Hematopoietic multipotent progenitor cell treated with erythropoietin and hydrocortisone succinate and interleukin-3 and kit ligand, for 4 days (in vitro differentiated cells): ENCODE data around the gene LRCH3.
"Not testable (repeated sequence)": the region's sequence is repeated elsewhere in the genome, so short reads cannot be mapped to it uniquely, and the experiment has no call there.

Source experiments
- DNase-seq: peaks from one replicate; pipeline ENCODE4 v3.0.0-alpha.2; 2015

Gene LRCH3

GRCh38 chr3:197887430-197888053 is 96.5 kb downstream of the LRCH3 start:
- not testable (repeated sequence) for DNase-seq

GRCh38 chr3:197888511-197888910 is 97.5 kb downstream of the LRCH3 start:
- DNase-seq = no peak

GRCh38 chr3:197889204-197889930 is 98.3 kb downstream of the LRCH3 start:
- no peak for DNase-seq

- no peak for DNase-seq
Observed at GRCh38 chr3:197890693-197891092, 99.6 kb downstream of the LRCH3 start.

GRCh38 chr3:197892162-197892561 is 101.1 kb downstream of the LRCH3 start:
- no peak for DNase-seq

- DNase-seq = no peak
Observed at GRCh38 chr3:197896421-197896820, 105.4 kb downstream of the LRCH3 start.

- DNase-seq = no peak
Observed at GRCh38 chr3:197899833-197900478, 108.9 kb downstream of the LRCH3 start.

GRCh38 chr3:197901626-197902025 is 110.6 kb downstream of the LRCH3 start:
- DNase-seq = no peak

GRCh38 chr3:197906023-197906849 is 115.2 kb downstream of the LRCH3 start:
- DNase-seq = peak; percentile 91

GRCh38 chr3:197906850-197907187 is 115.8 kb downstream of the LRCH3 start:
- DNase-seq = no peak

GRCh38 chr3:197907196-197907595 is 116.1 kb downstream of the LRCH3 start:
- no peak for DNase-seq

GRCh38 chr3:197908550-197908949 is 117.5 kb downstream of the LRCH3 start:
- not testable (repeated sequence) for DNase-seq

GRCh38 chr3:197908957-197909701 is 118.1 kb downstream of the LRCH3 start:
- no peak for DNase-seq

- no peak for DNase-seq
Observed at GRCh38 chr3:197912741-197913476, 121.9 kb downstream of the LRCH3 start.

- no peak for DNase-seq
Observed at GRCh38 chr3:197913641-197914380, 122.8 kb downstream of the LRCH3 start.

GRCh38 chr3:197921429-197922275 is 130.6 kb downstream of the LRCH3 start:
- not testable (repeated sequence) for DNase-seq

- DNase-seq = peak; percentile 33
Observed at GRCh38 chr3:197926418-197926817, 135.4 kb downstream of the LRCH3 start.

- not testable (repeated sequence) for DNase-seq
Observed at GRCh38 chr3:197927578-197927977, 136.5 kb downstream of the LRCH3 start.

- DNase-seq = no peak
Observed at GRCh38 chr3:197936819-197937384, 145.8 kb downstream of the LRCH3 start.
